ENCODE data around the gene IER5. TPM values are rescaled to one million over a fixed set of nuclear protein-coding genes. Genes with fewer than 3 reads are reported as not detected.

The IER5 gene
- total and polyA plus RNA-seq, 5 donors from 2014 or later = 6.5 to 81.8 (median 8.7) TPM

- DNase-seq (no peak), ATAC-seq (ENCODE audit: low read depth in 2 of 2) (no peak)
- Histone ChIP-seq H3K4me1 (ENCODE audit: control insufficient read depth, insufficient read depth, low read length, poor library complexity, severe bottlenecking) (peaks cover 27% of the 10 kb centered on the region), H3K9me3 (ENCODE audit: control insufficient read depth in 2 of 2, low read length in 2 of 2) (no peaks in the 10 kb centered on the region), H3K27me3 (ENCODE audit: control insufficient read depth, insufficient read depth, low read length) (no peaks in the 10 kb centered on the region), H3K27ac (ENCODE audit: insufficient read depth, low read length, poor library complexity, severe bottlenecking) (no peak overlapping the region), H3K4me3 (ENCODE audit: low read depth, low read length) (no peak overlapping the region), H3K36me3 (ENCODE audit: control insufficient read depth, insufficient read depth, low read length) (no peaks in the 10 kb centered on the region)
- Mint-ChIP-seq H3K4me3 (peak overlapping the region in 1 of 4 donors; percentile 35), H3K9me3 (no peaks in the 10 kb centered on the region), H3K27ac (peak overlapping the region in 2 of 3 donors; percentile 23 to 68), H3K4me1 (peaks cover 17 to 53% (median 38%) of the 10 kb centered on the region in 4 donors), H3K27me3 (no peaks in the 10 kb centered on the region), H3K36me3 (no peaks in the 10 kb centered on the region)
Observed at GRCh38 chr1:181140398-181140797, 51.9 kb downstream of the IER5 start.

GRCh38 chr1:181140891-181141290 is 52.4 kb downstream of the IER5 start:
- peak overlapping the region in 1 of 4 donors; percentile 35 for H3K4me3 Mint-ChIP-seq
- Histone ChIP-seq H3K27me3 (ENCODE audit: control insufficient read depth, insufficient read depth, low read length) (no peaks in the 10 kb centered on the region), H3K36me3 (ENCODE audit: control insufficient read depth, insufficient read depth, low read length) (no peaks in the 10 kb centered on the region), H3K27ac (ENCODE audit: insufficient read depth, low read length, poor library complexity, severe bottlenecking) (no peak overlapping the region), H3K4me1 (ENCODE audit: control insufficient read depth, insufficient read depth, low read length, poor library complexity, severe bottlenecking) (peaks cover 23% of the 10 kb centered on the region), H3K9me3 (ENCODE audit: control insufficient read depth in 2 of 2, low read length in 2 of 2) (no peaks in the 10 kb centered on the region), H3K4me3 (ENCODE audit: low read depth, low read length) (no peak overlapping the region)
- peaks cover 17 to 51% (median 37%) of the 10 kb centered on the region in 4 donors for H3K4me1 Mint-ChIP-seq
- H3K36me3 Mint-ChIP-seq = no peaks in the 10 kb centered on the region
- H3K27ac Mint-ChIP-seq = peak overlapping the region in 1 of 3 donors; percentile 29
- ATAC-seq (ENCODE audit: low read depth in 2 of 2) = no peak
- no peak for DNase-seq
- no peaks in the 10 kb centered on the region for H3K9me3 Mint-ChIP-seq
- no peaks in the 10 kb centered on the region for H3K27me3 Mint-ChIP-seq

- Mint-ChIP-seq H3K27me3 (no peaks in the 10 kb centered on the region), H3K4me3 (no peak overlapping the region), H3K27ac (peak overlapping the region in 2 of 3 donors; percentile 29 to 74), H3K4me1 (peaks cover 17 to 49% (median 35%) of the 10 kb centered on the region in 4 donors), H3K36me3 (peaks cover 2% of the 10 kb centered on the region), H3K9me3 (no peaks in the 10 kb centered on the region)
- peak; percentile 39 to 46 for ATAC-seq (ENCODE audit: low read depth in 2 of 2)
- DNase-seq = peak in 1 of 3 donors; percentile 85
- H3K27me3 ChIP-seq (ENCODE audit: control insufficient read depth, insufficient read depth, low read length) = no peaks in the 10 kb centered on the region
- no peak overlapping the region for H3K27ac ChIP-seq (ENCODE audit: insufficient read depth, low read length, poor library complexity, severe bottlenecking)
- peaks cover 23% of the 10 kb centered on the region for H3K4me1 ChIP-seq (ENCODE audit: control insufficient read depth, insufficient read depth, low read length, poor library complexity, severe bottlenecking)
- no peak overlapping the region for H3K4me3 ChIP-seq (ENCODE audit: low read depth, low read length)
- no peaks in the 10 kb centered on the region for H3K36me3 ChIP-seq (ENCODE audit: control insufficient read depth, insufficient read depth, low read length)
- H3K9me3 ChIP-seq (ENCODE audit: control insufficient read depth in 2 of 2, low read length in 2 of 2) = no peaks in the 10 kb centered on the region
Observed at GRCh38 chr1:181141431-181141910, 53.0 kb downstream of the IER5 start.

Other genes starting within 250 kb of the IER5 start
- 0.20 TPM for gene KIAA1614, start 175.8 kb upstream of the IER5 start, total RNA-seq
- gene KIAA1614, start 175.8 kb upstream of the IER5 start, polyA plus RNA-seq = under 1 TPM in 2 of 4 donors, not detected in 2; 0.02 to 0.05 TPM
- 15.5 TPM for gene STX6, start 65.8 kb upstream of the IER5 start, total RNA-seq
- 10 to 100 TPM; 10.6 to 11.5 (median 11.3) TPM for gene STX6, start 65.8 kb upstream of the IER5 start, polyA plus RNA-seq
- 30.5 TPM for gene MR1, start 54.7 kb upstream of the IER5 start, total RNA-seq
- gene MR1, start 54.7 kb upstream of the IER5 start, polyA plus RNA-seq = 10 to 100 TPM; 41.3 to 48.7 (median 45.2) TPM